Measurements from ENCODE around the gene TMTC3.

The TMTC3 gene

DNA sequence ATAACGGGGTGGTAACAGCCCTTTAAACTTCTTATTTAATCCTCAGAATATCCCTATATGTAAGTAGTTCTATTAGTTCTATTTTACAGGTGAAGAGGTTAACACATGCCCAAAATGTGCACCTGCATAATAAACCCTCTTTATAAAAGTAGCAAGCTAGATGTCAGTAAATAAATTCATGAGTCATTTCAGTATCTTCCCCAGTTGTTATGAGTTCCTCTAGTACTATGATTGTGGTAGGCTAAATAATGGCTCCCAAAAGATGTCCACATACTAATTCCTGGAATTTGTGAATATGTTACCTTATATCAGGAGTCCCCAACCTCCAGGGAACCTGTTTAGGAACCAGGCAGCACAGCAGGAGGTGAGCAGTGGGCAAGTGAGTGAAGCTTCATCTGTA is 106.5 kb downstream of the TMTC3 start:
- in situ Hi-C loops (cut with HindIII; ENCODE audit: low pct_ligation_motif_present, low pct_unique_long_range_greater_than_20kb, low sequenced_read_pairs): no loop called here
- no peak for DNase-seq

Measured in ACHN (cell line).